Stimulated activated naive CD4-positive, alpha-beta T cell (primary cell): Measurements from ENCODE around the gene MAP3K3.
"Not testable (repeated sequence)": the region's sequence is repeated elsewhere in the genome, so short reads cannot be mapped to it uniquely, and the experiment has no call there.

Source experiments
- DNase-seq, 6 experiments: peaks; one replicate each; lab custom pipeline; 2025; lab: John Stamatoyannopoulos, UW

MAP3K3 gene

DNA sequence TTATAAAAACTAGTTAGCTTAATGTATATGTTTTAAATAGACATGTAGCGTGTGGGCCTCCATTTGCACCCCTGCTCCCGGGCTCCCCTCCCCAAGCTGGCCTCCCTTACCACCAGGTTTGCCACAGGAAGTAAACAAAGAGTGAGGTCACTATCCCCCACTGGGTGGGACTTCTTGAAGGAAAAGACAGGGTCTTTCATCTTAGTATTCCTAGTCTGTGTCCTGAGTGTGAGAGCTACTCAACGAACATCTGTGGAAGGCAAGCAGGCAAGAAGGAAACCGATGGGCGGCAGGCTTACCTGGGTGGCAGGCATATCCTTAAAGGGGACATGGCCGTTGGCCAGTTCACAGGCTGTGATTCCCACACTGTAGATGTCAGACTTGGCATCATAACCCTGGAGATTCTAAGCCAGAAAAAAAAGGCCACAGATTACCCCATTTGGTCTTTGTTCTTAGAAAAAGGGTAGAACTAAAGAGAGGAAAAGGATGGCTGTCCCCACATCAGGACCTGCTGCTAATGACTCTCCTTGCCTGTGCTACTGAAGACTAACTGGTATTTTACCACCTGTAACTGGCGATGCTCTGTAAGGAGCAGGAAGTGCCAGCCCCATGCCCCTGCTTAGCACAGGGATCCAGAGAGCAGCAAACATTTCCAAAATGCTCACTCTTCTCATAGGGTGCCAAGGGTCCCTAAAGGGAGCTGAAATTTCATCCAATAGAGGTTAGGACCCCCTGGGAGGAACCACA is 84.3 kb downstream of the MAP3K3 start:
- peak in 2 of 6 experiments; percentile 22 to 38 for DNase-seq

DNA sequence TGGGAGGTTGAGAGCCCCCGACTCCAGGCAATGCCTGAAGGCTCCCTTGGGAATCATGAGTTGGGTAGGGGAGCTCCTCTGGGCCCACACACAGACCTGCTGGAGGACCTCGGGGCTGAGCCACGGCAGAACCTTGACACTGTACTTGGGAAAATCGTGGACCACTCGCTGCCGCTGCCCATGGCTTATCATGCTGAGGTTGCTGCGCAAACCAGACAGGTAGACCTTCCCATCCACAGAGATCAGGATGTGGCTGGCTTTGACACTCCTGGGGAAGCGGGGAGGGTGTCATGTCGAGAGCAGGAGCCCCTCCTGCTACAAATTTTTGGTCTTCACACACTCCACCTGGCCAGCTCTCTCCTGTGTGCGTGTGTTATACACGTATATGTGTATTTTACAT is 84.9 kb downstream of the MAP3K3 start:
- DNase-seq: peak in 4 of 6 experiments; percentile 20 to 44 (median 38)

DNA sequence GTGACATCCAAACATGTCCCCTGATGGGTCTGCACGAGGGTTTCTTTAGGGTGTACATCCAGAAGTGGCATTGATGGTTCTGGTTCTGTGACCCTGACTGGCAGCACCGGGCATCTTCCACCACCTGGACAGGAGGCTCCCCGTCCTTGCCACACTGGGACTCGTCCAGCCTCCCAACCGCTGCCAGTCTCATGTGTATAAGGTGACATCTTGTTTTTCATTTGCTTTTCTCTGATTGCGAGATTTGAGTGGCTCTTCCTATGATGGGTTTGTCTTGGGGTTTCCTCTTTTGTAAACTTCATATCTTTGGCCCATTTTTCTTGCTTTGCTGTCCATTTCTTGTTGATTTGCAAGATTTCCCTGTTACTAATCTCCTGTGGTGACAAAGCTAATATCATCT is 86.9 kb downstream of the MAP3K3 start:
- DNase-seq: no peak

DNA sequence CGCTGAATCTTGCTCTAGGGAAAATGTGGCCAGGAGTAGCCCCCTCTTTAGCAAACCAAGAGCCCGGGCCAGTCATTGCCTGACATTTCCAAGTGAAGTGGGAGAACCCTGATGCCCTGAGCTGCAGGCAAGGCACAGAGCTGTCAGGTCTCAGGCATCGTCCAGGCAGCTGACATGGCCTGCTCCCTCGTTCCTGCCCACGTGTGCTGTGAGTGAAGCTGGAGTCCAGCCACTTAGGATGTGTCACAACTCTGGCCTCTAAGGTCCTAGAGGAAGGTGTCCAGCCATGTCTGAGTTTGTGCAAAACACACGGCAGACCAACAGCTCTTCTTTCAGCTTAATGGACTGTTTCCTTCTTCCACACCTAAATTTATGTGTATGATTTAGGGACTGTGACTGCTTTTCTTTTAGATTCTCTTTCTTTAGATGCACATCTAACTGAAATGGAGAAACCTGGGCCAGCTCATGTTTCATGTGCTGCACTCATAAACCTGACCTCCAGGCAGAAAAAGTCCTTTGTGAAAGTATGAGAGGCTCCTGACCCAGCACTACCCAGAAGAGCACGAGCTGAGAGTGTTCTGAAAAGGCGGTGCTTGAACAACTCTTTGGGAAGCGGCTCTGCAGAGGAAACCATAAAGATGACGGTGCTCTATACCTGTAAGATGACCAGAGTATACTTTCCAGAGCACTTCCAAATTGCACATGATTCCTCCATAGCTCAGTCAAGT is 92.5 kb downstream of the MAP3K3 start:
- DNase-seq: no peak

DNA sequence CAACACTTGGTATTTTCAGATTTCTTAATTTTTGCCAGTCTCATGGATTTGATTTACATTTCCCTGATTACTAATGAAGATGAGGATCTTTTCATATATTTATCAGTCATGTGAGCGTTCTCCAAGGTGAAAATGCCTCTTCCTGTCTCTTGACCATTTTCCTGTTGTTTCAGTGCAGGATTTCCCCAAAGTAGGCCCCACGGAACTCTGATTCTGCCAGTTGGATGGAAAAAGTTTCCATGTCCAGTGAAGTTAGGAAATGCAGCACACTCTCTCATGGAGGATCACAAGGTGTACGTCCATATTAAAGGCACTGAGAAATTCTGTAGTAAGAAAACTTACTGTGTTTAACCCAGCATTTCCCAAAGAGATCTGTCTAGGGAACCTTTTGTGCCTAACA is 94.2 kb downstream of the MAP3K3 start:
- no peak for DNase-seq

DNA sequence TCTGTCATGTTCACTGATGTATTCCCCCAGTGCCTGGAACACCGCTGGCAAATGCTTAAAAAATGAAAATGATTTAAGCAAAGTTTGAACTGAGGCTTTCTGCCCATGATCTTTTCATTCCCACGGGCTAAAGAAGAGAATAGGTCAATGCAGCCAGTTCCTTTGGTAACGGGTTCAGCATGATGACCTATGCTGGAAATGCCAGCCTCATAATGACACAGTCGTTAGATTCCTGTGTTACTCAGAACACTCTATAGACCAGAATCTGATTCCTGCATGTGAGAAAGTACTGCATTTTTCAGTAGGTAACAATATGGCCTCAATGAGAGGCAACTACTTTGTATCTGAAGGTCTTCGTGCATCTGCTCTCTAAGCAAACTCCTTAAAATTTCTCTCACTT is 96.8 kb downstream of the MAP3K3 start:
- DNase-seq: no peak

DNA sequence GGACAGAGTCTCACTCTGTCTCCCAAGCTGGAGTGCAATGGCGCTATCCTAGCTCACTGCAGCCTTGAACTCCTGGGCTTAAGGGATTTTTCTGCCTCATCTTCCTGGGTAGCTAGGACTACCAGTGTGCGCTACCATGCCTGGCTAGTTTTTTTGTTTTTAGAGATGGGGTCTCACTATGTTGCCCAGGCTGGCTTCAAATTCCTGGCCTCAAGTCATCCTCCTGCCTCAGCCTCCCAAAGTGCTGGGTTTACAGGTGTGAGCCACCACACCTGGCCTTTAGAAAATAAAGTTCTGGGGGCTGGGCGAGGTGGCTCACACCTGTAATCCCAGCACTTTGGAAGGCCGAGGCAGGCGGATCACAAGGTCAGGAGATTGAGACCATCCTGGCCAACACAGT is 98.0 kb downstream of the MAP3K3 start:
- not testable (repeated sequence) for DNase-seq

DNA sequence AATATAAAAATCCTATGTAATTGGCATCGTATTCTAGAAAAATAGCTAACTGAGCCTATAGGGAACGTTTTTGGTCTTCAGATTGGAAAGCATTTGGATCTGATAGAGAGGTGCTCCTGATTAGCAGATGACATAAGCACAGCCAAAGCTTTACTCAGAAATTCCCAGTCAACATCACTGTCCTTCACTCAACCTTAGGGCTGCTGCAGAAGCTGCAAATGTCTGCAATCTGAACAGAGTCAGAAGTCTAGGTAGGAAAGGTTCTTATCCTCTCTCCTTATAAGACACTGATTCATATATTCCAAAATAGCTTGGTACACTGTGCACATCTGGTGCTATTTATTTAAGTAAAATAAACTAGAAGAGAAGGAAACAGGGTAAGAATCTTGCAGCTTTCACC is 100.2 kb downstream of the MAP3K3 start:
- no peak for DNase-seq

DNA sequence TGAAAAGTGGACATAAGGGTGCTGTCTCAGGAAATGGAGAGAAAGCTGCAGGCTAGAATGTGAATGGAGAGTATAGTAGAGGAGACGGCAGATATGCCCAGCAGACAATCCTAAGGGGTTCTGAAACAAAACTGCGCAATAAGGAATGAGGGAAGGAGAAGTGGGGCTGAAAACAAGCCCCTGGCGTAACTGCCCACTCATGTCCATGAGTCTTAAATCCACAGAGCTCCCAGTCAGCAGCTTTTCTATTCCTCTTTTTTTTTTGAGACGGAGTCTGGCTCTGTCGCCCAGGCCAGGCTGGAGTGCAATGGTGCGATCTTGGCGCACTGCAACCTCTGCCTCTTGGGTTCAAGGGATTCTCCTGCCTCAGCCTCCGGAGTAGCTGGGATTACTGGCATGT is 113.5 kb downstream of the MAP3K3 start:
- no peak for DNase-seq

DNA sequence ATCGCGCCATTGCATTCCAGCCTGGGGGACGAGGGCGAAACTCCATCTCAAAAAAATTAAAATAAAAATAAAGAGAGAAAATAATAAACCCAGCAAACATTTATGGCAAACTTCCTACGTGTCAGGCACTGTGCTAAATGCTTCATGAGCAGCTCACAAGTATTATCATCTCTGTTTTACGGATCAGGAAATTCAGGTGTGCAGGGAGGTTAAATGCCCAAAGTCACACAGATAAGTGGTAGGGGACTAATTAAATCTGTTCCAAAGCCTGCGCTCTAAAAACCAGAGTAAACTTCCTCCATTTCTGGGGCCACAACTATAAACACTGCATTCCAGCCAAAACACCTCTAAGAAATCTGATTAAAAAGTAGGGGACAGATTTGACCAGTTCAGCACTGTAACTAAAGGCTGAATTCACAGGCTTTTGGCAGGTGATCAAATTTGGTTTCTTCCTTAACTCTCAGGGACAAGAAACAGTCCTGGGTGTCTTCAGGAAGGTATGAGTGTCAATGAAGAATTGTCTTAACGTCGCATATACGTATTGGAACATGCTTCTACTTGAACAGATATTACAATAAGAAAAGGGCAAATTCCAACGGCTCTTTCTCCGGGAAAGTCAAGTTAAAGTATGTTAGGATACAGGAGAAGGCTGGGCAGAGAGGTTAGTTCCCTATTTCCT is 118.4 kb downstream of the MAP3K3 start:
- peak in 2 of 6 experiments; percentile 13 to 47 for DNase-seq

DNA sequence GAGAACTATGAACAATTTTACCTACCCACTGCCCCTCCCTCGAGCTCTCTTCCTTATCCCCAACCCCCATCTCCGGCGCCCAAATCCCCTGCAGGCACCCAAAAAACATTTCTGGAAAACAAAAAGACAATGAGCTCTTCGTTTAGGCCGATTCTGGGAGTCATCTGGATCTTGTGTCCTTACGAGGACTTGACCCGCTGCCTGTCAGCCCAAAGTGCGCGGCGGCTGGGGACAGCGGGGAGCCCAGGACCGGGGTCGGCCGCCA is 118.9 kb downstream of the MAP3K3 start:
- DNase-seq: peak in 1 of 6 experiments; percentile 32

DNA sequence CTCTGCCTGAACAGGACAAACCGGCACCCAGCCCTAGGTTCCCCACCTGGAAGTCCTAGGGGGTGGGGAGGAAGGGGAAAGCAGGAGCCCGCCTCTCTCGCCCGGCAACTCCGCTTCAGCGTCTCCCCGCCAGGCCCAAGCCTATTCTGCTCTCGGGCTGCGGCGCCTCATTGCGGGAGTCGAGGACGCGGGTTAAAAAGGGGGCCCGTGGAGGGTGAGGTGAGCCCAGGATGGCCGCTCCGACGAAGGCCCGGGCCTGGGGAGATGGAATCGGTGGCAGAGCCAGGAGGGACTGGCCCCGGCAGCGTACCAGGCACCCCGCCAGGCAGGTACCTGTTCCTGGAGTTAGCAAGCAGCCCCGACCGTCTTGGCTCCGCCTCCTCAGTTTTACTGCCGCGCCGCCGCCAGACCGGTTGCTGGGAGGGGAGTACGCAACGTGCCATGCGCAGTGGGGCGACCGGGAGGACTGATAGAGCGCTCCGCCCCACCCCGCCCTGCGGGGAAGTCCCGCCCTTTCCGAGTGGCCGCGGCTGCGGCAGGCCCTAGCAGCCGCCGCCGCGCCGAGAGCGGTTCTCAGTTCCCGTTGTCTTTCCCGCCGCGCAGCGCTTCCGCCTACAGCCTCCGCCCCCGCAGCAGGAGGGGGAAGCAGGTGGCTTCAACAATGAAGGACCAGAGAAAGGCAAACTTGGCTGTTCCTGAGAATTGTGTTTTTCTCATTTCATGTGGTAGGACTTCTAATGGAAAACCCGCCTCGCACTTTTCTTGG is 119.4 kb downstream of the MAP3K3 start, which contains the start of gene STRADA:
Gene STRADA (minus strand): TSS at position 392 of the 766 bp plus-strand sequence. CDS start 13,430 bp downstream, outside the sequence.
- DNase-seq: peak; percentile 94 to 98 (median 97)
